CD4-positive, alpha-beta T cell treated with Interleukin-17A for 1 hour (primary cell): Measurements from ENCODE around the gene C1QTNF4.
"Not testable (repeated sequence)": the region's sequence is repeated elsewhere in the genome, so short reads cannot be mapped to it uniquely, and the experiment has no call there.

Experiments
- DNase-seq: peaks from one replicate; pipeline ENCODE4 v3.0.0-alpha.2; 2020

Gene C1QTNF4

DNA sequence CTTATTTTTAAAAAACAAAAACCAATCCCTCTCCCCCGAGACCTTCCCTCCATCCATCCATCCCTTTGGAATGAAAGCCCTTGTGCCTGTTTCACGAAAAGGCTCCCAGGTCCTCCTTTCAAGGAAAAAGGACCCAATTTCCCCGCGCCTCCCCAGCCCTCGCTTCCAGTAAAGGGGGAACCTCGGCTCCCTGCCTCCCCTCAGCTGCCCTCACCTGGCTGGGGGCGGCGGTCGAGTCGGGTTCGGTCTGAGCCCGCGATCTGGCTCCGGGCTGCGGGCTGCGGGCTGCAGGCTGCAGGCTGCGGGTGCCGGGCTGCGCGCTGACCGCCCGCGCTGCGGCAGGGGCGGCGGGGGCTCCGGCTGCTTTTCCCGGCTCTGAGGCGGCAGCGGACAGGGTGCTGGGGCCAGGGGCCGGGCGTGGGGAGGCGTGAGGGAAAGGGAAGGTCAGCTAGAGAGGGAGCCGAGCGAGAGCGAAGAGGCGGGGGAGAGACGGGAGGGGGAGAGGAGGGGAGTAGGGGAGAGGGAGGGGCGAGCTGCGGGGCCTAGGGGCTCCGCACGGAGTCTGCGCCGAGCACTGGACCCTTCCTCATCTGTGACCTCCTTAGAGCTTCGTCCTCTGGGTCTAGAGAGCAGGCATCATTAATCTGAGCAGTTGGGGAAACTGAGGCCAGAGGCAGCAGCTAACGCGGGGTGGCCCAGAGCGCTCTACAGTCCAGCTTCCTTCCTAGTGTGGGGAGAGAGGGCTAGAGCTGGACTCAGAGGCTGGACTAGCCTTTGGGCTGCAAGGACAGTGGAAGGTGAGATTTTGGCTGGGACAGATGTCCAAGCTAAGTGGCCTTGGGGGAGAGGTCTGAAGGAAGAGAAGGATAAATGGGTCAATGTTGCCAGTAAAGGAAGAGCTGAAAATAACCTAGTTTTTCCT, at the start of gene C1QTNF4:
TSS of gene C1QTNF4 (minus strand) at position 478 of the 922 bp plus-strand sequence. CDS start 3,601 bp downstream, outside the sequence.
- no peak for DNase-seq

DNA sequence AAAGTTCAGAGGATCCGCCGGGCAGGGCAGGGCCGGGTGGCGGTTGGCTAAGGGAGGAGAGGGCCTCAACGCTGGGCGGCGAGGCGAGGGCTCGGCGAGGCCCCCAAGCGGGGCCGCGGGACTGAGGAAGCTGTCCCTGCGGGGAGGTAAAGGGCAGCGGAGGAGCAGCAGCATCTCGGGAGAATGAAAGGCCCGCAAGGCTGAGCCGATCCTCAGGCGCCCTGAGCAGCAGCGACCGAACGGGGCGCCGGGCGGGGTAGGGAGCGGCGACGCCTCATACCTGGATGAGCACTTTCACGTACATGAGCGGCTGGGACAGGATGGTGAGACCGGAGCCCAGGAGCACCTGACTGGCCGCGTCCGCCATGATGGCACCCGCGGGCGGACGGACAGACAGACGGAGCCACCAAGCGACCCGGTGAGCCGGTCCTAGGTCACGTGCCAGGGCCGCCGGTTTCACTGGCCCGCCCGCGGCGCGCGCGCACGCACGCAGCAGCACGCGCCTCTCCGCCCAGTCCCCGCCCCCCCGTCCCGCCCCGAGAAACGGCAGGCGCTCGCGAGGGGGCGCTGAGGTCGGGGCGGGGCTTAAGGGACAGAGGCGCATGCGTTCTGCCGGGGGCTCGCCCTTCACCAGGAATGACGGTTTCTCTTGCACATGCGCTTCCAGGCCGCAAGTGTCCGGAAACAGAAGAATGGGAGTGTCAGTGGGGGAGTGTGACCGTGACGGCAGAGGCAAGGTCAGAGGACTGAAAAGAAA, 48.1 kb upstream of the C1QTNF4 start, which contains the start of gene MTCH2:
TSS of gene MTCH2 (minus strand) at position 461 of the 757 bp plus-strand sequence. CDS start at position 367, 94 bp downstream.
- peak; percentile 97 for DNase-seq

DNA sequence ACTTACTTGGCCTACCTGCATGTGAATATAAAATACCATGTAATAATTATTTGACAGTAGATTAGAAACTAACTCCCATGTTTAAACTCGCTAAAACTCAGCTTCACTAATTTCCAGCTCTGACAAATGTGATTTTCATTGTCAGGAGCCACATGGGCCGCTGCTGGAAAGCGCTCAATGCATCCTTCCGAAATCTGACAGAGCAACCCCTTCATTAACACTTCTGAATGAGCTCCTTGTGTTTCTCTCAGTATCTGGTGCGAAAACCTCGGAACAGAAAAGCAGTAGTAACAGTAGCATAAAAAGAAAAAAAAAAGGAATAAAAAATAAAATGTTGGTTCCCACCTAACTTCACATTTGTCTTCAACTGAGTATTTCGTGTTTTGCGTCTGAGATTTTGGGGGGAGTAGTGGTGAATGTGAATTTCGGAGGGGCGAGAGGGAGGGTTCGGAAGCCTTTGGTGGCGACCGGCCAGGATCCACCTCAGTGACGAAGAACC, 47.4 kb upstream of the C1QTNF4 start:
- no peak for DNase-seq

DNA sequence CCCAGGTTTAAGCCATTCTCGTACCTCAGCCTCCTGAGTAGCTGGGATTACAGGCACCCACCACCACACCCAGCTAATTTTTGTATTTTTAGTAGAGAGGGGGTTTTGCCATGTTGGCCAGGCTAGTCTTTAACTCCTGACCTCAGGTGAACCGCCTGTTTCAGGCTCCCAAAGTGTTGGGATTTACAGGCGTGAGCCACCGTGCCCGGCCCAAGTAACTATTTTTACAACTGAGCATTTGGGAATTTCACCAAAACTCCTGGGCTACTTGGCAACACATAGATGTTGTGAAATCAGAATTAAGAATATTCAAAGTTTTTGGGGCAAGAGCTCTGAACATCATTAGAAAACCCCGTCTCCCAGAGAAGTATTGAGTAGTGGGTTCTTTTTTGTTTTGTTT, 46.3 kb upstream of the C1QTNF4 start:
- not testable (repeated sequence) for DNase-seq

DNA sequence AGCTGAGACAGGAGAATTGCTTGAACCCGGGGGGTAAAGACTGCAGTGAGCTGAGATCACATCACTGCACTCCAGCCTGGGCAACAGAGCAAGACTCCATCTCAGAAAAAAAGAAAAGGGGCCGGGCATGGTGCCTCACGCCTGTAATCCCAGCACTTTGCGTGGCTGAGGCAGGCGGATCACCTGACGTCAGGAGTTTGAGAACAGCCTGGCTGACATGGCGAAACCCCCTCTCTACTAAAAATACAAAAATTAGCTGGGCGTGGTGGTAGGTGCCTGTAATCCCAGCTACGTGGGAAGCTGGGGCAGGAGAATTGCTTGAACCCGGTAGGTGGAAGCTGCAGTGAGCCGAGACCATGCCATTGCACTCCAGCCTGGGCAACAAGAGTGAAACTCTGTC, 42.1 kb upstream of the C1QTNF4 start:
- not testable (repeated sequence) for DNase-seq

DNA sequence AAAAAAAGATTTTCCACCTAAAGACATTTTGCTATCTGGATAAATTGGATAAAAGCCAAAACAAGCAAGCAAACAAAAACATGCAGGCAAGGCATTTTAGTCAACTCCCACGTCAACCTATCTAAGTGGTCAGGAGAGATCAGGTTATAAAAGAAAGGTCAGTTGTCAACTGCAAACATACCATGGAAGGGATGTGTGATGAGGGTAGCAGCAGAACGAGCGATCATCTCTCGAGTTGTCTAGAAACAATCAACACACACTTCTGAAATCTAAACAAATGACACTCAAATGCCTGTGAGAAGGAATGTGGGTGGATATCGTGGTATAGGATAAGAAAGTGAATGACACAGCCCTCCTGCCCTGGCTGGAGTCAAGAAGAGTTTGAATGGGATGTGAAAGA, 37.3 kb upstream of the C1QTNF4 start:
- DNase-seq, result no peak

DNA sequence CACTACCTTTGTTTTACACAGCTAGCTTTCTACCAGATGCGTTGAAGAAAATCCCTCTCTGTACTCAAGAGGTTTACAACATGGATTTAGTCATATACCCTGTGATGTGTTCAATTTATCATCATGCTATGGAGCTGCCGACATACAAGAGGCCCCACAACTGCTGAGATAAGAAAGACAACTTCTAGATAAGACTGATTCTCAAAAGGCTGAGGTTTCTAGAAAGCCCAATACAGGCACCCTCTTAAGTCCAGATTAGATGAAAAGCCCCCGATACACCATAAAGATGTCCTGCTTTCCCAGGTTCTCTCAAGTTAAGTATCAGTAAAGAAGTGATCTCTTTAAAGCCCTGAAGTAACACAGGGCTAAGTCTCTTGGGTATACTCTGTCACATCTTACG, 33.8 kb upstream of the C1QTNF4 start:
- no peak for DNase-seq

DNA sequence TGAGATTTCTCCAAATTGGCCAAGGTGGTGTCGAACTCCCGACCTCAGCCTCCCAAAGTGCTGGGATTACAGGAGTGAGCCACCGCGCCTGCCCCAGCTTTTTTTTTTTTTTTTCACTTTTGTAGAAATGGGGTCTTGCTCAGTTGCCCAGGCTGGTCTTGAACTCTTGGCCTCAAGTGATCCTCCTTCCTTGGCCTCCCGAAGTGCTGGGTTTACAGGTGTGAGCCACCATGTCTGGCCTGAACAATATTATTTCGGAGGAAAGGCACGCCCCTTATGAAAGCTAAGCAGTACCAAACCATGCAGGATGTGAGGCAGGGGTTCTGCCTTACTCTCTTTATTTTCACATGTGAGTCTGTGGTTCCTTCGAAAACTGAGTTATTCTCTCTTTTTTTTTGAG, 32.0 kb upstream of the C1QTNF4 start:
- no peak for DNase-seq

DNA sequence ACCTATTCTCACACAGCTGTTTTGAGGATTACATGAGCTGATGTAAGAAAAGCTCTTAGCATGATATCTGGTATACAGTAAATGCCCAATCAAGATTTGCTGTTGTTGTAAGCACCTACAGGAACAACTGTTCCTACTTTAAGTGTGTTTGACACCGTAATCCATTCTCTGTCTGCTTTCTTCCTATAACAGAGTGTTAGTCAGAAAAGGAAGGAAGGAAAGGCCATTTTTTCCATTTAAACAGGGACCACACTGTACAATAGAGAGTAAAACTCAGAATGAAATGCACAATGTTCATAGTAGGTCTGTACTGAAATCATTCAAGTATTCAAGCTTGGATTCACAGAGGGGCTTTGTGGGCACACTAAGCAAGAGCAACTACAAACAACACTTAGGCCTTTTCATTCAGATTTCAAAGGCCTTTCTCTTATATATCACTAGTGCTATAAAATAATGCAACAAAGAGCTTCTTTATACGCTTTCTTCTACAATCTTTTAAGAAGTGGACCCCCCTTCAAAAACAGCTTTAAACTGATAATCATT, 26.7 kb upstream of the C1QTNF4 start:
- DNase-seq, result no peak

DNA sequence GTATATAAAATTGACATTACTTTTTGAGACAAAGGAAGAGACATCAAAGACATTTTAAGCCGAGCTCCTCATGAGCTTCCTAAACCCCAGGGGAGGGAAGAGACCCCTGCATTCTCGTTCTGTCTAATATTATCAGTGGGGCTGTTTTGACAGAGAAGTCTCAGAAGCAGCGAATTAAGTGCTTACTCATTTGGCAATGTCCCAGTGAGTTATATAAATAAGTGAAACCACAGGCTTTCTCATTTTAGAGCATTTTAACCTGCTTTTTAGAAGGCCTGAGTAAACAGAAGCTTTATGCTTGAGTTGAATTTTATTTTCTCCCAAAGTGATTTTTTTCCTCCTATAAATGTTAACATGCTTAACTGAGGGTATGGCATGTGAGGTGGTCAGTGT, 23.2 kb upstream of the C1QTNF4 start:
- no peak for DNase-seq

DNA sequence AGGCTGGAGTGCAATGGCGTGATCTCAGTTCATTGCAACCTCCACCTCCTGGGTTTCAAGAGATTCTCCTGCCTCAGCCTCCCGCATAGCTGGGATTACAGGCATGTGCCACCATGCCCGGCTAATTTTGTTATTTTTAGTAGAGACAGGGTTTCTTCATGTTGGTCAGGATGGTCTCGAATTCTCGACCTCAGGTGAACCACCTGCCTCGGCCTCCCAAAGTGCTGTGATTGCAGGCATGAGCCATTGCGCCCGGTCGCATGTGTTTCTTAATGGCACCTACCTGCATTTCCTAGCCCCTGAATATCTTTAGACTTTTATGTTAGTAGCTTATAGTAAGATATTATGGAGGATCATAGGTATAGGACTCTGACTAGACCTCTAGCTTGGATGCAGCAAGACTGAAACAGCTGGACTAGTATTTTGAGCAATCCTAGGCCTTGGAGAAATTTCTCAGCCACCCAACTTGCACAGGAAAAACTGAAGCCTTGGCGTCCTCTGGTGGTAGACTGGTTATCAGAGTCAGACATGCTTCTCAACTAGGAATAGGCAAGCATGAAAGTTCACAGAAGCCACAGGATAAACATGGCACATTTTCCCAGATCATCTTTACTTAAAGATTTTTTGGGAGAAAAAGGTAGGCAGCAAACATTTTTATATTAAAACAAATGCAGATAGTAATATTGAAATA, 22.7 kb upstream of the C1QTNF4 start:
- peak; percentile 20 for DNase-seq

DNA sequence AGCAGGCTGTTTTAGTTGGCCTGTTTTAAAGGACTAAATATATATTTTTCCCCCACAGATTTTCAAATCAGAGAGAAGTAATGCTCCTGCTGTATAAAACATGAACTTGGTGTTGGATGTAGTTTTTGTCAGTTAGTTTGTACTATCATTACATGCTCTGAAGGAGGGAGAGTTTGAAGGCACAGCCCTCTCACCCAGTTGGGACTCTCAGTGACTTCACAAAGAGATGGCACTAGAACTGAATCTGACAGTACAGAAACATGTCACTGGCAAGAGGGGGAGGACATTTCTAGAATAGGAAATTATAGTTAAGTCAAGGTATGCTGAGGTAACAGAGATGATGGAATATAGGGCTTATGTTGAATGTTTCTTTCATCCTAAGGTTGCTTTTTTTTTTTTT, 21.0 kb upstream of the C1QTNF4 start:
- DNase-seq, result no peak

DNA sequence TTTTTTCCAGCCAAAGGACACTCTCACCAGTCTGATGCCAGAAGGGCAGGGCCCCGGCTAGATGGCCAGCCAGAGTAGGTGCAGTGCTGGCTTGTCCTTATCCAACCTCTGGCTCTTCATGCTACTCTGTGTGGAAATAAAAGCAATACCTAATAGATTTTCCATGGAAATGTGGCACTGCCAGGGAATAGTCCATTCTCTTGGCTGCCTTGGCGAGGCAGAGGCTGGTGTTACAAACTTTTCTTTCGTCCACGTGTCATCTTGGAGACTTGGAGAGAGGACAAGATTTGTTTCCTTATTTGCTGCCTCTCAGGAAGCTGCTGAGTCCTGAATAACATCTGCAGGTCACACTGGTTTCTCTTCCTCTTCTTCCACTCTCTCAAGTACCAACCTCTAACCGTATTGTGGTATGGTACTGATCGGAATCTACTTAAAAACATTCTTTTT, 17.2 kb upstream of the C1QTNF4 start:
- DNase-seq, result no peak

DNA sequence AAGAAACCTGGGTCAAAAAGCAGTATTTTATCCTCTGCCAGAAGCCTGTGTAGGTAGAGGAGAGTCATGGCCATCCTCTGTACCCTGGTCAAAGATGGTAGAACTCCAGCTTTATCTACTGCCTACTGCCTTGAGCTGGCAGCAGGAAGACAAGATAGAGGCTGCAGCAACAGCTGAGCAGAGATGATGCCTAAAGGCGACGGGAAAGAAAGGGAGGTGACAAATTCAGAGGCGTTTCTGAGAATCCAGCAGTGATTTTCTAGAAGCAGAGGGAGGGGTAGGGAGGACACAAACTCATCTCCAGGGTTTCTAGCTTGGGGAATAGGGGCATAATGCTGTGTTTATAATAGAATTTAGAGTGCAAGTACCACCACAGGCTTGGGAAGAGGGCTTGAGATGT, 15.5 kb upstream of the C1QTNF4 start:
- no peak for DNase-seq

DNA sequence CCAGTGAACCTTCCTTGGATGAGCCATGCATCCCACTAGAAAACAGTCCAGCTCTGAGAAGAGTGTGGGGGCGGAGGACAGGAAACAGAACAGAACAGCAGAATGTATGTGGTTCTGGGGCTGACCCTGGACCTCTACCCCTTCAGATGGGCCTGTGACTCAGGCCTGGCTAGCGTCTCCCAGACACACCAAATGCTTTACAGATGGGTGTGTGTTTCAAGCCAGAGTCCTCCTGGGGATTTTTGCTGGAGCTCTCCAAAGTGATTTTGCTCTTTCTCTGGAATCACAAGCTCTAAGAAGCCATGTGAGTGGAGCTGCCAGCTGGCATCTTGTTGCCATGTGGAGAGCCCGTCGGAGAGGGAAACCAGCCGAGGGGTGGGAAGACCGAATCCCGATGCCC, 13.2 kb upstream of the C1QTNF4 start:
- DNase-seq, result no peak

DNA sequence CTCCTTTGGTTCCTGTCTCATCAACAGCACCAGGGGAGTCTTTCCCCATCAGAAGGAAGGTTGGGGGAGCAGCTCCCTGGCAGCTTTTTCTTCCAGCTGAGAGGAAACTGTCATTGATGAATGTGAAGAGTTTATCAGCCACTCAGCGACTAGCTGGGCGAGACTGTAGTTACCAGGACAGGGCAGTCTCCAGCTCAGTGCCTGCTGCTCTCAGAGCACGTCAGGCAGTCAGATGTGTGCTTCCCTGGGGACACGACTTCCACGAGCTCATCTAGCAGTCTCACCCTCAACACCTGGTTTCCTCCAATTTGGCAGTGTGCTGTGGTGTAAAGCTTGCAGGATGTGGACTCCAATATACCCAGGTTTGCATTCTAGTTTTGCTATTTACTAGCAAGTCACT, 12.5 kb upstream of the C1QTNF4 start:
- DNase-seq, result no peak

DNA sequence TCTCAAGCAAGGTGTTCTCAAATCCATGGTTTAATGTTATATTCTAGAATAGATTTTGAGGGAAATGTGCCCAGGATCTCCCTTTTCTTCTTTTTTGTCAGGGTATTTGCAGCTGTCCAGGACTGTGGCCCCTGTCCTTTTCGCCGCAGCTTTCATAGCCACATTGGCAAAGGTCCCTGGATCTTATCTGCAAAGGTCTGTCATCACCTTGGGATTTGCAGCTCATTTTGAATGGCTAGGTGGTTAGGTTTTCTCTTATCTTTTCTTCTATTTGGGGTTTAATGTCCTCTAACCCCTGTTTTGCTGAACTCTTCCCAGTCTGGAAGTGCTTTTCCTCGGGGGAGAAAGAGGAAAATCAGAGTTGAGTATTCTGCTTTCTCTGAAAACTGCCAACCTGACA, 11.7 kb upstream of the C1QTNF4 start:
- DNase-seq, result no peak

DNA sequence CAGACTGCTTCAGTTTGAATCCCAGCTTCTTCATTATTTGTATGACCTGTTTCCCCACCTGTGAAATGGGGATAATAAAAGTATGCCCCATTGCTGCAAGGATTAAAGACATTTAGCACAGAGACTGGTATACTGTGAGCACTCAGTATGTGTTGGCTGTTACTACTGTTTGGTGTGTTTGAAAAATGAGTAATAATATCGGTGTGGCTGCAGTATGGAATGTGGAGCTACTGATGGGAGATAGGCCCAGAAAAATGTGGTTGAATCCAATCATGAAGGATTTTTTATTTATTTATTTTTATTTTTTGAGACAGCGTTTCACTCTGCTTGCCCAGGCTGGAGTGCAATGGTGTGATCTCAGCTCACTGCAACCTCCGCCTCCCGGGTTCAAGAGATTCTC, 9.1 kb upstream of the C1QTNF4 start:
- DNase-seq, result no peak

DNA sequence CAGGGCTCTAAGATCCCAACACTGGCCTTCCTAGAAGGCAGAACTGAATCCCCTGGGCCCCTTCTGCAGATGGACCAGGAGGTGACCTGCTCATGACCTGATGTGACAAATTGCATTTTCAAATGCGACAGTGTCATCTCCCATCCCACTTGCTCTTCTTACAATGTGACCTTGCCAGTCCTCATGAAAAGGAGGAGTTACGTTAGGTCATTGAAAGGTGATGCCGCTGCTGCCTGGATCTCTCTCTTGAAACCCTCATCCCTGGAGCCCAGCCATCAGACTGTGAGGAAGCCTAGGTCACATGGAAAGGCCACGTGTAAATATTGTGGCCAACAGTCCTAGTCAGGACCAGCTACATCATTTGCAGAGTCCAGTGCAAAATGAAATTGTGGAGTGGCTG, 5.7 kb upstream of the C1QTNF4 start:
- DNase-seq, result no peak

DNA sequence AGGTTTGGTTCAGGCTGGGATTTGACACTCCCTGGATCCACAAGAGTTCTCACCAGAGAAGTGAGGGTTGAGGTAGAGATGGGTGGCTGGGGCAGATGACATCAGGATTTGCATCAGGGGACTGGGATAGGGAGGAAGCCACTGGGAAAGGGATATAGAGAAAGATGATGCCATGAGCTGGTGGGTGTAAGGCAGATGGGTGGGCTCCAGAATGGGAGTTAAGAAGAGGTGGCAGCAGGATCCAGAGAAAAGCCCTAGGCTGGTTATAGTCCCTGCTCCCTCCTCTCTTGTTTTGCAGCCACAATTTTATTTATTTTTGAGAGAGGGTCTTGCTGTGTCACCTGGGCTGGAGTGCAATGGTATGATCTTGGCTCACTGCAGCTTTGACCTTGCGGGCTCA, 1.8 kb upstream of the C1QTNF4 start:
- no peak for DNase-seq

DNA sequence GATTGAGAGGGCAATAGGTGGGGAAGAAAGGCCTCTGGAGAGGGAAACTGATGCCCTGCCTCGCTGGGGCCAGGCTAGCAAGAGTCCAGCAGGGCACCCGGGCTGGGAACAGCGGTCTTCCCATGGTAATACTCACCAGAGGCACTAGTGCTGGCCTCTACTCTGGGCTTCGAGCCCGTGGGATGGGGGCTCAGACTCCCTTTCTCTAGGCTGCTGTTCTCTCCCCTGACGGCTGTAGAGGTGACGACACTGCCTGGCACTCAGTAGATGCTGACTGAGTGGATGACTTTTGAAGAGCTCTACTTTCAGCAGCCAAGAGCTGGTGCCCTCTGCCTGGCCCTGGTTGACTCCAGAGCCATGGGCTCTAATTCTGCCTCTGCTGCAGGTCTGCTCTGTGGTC, 818 bp upstream of the C1QTNF4 start:
- no peak for DNase-seq

DNA sequence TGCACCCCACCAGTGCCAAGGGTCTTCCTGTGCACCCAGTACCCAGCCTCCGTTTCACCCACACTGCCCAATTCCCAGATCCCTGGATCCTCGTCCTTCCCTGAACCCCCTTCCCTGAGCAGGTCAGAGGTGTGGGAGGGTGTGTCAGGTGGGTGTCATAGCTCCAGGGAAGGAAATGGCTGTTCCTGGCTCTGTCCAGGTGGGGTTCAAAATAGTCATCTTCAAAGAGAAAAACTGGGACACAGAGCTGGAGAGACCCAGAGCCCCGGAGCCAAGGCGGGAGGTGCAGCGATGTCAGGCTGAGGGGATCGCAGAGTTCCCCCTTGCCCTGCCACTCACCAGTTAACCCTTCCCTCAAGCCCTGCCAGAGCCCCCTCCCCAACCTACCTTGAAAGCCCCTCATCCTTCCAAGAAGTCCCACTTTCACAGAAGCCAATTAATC, 698 bp downstream of the C1QTNF4 start:
- DNase-seq, result no peak

DNA sequence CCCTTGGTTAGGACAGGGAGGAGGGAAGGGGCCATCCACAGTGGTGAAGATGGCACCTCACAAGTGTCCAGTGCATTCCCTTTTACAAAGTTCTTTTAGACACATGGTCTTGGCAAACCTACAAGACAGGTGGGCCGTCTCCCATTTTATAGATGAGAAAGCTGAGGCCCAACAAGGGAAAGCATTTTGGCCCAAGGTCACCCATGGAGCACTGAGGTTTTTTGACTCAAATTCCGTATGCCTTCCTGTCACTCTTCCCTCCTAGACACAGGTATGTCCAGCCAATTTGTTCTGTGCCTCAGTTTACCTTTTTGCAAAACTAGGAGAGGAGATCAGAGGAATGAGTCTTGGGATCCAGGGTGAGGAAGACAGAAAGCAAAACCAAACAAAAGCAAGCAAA, 1.2 kb downstream of the C1QTNF4 start:
- no peak for DNase-seq
